GM18907 (cell line): Measurements from ENCODE around the gene TCHHL1.

Experiments used
- ATAC-seq: cut with Tn5 transposase; IDR thresholded peaks from one replicate; pipeline ENCODE4 v1.9.1; 2021; ENCODE audit warnings: mild to moderate bottlenecking, moderate library complexity; ENCODE audit not compliant: unreplicated experiment

Gene TCHHL1

DNA sequence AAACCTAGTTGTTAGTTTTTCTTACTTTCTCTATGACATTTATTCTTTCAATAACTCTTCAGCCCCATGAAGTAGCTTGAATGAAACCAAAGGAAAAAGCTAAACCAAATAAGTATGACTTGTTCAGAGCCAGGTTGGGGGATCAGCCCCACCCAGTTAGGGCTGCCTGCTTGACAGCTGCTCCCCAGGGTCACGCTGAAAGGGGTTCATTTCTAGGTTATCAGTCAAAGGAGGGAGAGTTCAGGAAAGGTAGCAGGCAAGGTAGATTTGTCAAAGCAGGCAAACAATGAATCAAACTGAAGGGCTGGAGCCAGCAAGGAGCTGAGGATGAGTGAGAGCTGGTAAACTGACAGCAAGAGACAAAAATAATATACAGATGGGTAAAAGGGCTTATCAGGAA lies 49.0 kb downstream of the TCHHL1 start:
- no peak for ATAC-seq

GRCh38 chr1:152039461-152039860 lies 49.4 kb downstream of the TCHHL1 start:
- no peak for ATAC-seq

DNA sequence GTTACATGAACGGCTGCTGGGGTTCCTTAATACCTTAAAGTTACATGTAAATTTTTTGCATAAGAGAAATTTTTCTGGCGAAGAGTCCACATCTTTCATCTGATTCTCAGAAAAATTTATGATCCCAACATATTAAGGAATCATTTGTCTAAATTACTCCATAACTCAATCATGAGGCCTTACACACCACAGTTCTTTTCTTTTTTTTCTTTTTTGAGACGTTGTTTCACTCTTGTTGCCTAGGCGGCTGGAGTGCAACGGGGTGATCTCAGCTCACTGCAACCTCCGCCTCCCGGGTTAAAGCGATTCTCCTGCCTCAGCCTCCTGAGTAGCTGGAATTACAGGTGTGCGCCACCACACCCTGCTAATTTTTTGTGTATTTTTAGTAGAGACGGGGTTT lies 50.0 kb downstream of the TCHHL1 start:
- no peak for ATAC-seq

GRCh38 chr1:152036267-152037216 lies 52.3 kb downstream of the TCHHL1 start, which contains the start of gene S100A11:
TSS of gene S100A11 (minus strand) at chr1:152037004. CDS start at chr1:152036915, 89 bp downstream.
- peak; percentile 59 for ATAC-seq

DNA sequence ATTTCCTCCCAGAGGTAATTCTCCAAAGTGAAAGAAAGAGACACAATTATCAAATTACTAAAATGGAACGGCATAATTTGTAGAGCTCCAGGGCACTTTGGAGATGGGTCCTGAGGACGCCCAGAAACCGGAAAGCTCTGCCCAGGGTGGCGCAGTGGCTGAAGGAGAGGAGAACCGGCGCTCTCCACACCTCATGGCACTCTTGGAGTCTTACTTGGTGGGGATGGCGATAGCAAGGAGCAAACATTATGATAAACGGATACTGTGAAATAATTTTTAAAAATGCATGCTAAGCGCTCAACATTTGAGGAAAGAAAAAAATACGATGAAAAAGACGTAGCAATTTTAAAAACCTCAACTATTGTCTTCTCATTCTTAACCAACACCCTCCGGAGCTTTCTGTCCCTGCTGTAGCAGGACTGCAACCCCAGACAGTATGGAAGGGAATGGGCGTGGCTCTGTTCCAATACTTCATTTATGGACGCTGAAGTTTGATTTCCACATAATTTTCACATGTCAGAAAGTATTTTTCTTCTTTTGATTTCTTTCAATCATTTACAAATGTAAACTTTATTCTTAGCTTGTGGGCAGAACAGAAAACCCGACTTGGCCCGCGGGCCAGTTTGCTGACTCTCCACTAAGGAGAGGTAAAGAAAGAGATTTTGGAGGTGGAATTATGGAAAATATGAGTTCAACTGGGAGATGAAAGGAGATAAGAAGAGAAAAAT lies 53.2 kb downstream of the TCHHL1 start:
- ATAC-seq, result no peak

DNA sequence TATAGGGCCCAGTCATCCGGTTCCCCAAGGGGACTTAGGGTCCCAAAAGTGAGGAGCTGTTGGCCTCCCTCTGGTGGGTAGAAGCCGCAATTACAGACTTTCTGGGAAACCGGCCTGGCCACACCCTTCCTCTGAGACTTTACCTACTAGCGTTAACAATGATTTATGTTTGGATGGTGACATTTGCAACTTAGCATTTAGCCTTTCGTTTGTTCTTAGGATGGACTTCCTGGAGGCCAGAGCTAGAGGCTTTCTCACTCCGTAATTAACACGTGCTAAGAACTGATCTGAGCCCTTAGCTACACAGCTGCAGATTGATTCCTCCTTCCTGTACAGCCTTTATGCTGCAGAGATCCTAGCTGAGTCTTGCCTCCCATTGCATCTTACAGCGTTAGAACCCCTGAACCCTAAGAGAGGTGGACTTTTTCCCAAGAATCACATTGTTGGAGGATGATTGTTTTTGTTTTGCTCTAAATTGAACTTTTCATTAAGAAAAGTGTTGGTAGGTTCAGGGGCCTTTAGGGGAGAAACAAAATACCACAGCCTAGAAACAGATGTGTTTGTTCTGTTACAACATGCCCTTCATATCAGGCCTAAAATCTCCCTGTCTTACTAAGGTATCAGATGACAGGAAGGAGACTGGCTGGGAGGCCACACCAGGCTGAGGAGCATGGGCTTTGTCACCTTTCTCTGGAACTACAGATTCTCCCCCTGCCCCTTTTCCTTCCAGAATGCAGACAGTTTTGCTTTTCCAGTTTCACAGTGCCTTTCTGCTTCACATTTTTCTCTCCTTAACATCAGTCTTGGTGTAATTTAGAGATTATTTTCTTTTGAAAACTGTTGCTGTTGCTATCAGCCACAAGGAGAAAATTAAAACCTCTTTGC lies 54.0 kb downstream of the TCHHL1 start:
- peak; percentile 53 for ATAC-seq

GRCh38 chr1:152034324-152034653 lies 54.6 kb downstream of the TCHHL1 start:
- ATAC-seq, result peak; percentile 15
